ENCODE measurements around the gene PFKP.

DNA sequence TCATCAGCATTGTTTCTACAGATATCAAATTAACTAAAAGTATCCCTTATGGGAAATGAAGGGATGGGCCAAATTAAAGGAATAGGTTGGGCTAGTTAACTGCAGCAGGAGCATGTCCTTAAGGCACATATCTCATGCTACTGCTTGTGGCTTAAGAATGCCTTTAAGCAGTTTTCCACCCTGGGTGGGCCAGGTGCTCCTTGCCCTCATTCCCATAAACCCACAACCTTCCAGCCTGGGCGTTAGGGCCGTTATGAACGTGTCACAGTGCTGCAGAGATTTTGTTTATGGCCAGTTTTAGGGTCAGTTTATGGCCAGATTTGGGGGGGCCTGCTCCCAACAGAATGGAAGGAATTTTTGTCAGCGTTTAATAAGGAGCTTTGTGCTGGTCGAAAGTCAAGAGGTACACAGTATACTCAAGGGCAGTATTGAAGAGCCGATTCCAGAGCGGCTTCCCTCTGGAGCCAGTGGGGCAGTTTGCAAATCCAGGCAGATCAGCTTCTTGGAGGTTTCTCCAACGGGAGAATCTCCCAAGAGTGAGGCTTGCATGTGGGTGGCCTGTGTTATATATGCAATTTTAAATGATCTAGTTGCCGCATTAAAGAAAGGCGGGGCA is 7.7 kb downstream of the PFKP start:
- TF ChIP-seq, protein P1, sequence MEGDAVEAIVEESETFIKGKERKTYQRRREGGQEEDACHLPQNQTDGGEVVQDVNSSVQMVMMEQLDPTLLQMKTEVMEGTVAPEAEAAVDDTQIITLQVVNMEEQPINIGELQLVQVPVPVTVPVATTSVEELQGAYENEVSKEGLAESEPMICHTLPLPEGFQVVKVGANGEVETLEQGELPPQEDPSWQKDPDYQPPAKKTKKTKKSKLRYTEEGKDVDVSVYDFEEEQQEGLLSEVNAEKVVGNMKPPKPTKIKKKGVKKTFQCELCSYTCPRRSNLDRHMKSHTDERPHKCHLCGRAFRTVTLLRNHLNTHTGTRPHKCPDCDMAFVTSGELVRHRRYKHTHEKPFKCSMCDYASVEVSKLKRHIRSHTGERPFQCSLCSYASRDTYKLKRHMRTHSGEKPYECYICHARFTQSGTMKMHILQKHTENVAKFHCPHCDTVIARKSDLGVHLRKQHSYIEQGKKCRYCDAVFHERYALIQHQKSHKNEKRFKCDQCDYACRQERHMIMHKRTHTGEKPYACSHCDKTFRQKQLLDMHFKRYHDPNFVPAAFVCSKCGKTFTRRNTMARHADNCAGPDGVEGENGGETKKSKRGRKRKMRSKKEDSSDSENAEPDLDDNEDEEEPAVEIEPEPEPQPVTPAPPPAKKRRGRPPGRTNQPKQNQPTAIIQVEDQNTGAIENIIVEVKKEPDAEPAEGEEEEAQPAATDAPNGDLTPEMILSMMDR (tag by site-specific recombination; IDR thresholded peaks at IDR 0.05): no peak
- TF ChIP-seq ZNF670 (tag by site-specific recombination; IDR thresholded peaks at IDR 0.05; ENCODE audit: low read depth) (no peak), ZNF174 (tag by site-specific recombination; IDR thresholded peaks at IDR 0.05) (no peak), ZNF274 (IDR thresholded peaks at IDR 0.05; ENCODE audit: low read length) (no peak), ZNF274 (tag by site-specific recombination; IDR thresholded peaks at IDR 0.05; ENCODE audit: borderline replicate concordance) (no peak), KLF9 (tag by site-specific recombination; IDR thresholded peaks at IDR 0.05; ENCODE audit: low read depth) (no peak), YY1 (tag by site-specific recombination; IDR thresholded peaks at IDR 0.05) (no peak), ZNF140 (tag by site-specific recombination; IDR thresholded peaks at IDR 0.05) (no peak)
- TF ChIP-seq, protein P2, sequence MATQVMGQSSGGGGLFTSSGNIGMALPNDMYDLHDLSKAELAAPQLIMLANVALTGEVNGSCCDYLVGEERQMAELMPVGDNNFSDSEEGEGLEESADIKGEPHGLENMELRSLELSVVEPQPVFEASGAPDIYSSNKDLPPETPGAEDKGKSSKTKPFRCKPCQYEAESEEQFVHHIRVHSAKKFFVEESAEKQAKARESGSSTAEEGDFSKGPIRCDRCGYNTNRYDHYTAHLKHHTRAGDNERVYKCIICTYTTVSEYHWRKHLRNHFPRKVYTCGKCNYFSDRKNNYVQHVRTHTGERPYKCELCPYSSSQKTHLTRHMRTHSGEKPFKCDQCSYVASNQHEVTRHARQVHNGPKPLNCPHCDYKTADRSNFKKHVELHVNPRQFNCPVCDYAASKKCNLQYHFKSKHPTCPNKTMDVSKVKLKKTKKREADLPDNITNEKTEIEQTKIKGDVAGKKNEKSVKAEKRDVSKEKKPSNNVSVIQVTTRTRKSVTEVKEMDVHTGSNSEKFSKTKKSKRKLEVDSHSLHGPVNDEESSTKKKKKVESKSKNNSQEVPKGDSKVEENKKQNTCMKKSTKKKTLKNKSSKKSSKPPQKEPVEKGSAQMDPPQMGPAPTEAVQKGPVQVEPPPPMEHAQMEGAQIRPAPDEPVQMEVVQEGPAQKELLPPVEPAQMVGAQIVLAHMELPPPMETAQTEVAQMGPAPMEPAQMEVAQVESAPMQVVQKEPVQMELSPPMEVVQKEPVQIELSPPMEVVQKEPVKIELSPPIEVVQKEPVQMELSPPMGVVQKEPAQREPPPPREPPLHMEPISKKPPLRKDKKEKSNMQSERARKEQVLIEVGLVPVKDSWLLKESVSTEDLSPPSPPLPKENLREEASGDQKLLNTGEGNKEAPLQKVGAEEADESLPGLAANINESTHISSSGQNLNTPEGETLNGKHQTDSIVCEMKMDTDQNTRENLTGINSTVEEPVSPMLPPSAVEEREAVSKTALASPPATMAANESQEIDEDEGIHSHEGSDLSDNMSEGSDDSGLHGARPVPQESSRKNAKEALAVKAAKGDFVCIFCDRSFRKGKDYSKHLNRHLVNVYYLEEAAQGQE (tag by site-specific recombination; IDR thresholded peaks at IDR 0.05): no peak
- TF ChIP-seq, protein P3, sequence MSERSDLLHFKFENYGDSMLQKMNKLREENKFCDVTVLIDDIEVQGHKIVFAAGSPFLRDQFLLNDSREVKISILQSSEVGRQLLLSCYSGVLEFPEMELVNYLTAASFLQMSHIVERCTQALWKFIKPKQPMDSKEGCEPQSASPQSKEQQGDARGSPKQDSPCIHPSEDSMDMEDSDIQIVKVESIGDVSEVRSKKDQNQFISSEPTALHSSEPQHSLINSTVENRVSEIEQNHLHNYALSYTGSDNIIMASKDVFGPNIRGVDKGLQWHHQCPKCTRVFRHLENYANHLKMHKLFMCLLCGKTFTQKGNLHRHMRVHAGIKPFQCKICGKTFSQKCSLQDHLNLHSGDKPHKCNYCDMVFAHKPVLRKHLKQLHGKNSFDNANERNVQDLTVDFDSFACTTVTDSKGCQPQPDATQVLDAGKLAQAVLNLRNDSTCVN (tag by site-specific recombination; optimal IDR thresholded peaks at IDR 0.05): no peak
- TF ChIP-seq, protein P4, sequence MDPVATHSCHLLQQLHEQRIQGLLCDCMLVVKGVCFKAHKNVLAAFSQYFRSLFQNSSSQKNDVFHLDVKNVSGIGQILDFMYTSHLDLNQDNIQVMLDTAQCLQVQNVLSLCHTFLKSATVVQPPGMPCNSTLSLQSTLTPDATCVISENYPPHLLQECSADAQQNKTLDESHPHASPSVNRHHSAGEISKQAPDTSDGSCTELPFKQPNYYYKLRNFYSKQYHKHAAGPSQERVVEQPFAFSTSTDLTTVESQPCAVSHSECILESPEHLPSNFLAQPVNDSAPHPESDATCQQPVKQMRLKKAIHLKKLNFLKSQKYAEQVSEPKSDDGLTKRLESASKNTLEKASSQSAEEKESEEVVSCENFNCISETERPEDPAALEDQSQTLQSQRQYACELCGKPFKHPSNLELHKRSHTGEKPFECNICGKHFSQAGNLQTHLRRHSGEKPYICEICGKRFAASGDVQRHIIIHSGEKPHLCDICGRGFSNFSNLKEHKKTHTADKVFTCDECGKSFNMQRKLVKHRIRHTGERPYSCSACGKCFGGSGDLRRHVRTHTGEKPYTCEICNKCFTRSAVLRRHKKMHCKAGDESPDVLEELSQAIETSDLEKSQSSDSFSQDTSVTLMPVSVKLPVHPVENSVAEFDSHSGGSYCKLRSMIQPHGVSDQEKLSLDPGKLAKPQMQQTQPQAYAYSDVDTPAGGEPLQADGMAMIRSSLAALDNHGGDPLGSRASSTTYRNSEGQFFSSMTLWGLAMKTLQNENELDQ (tag by site-specific recombination; IDR thresholded peaks at IDR 0.05; ENCODE audit: low read depth): no peak
- TF ChIP-seq, protein P5, sequence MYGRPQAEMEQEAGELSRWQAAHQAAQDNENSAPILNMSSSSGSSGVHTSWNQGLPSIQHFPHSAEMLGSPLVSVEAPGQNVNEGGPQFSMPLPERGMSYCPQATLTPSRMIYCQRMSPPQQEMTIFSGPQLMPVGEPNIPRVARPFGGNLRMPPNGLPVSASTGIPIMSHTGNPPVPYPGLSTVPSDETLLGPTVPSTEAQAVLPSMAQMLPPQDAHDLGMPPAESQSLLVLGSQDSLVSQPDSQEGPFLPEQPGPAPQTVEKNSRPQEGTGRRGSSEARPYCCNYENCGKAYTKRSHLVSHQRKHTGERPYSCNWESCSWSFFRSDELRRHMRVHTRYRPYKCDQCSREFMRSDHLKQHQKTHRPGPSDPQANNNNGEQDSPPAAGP (tag by site-specific recombination; IDR thresholded peaks at IDR 0.05): no peak
- TF ChIP-seq, protein P6, sequence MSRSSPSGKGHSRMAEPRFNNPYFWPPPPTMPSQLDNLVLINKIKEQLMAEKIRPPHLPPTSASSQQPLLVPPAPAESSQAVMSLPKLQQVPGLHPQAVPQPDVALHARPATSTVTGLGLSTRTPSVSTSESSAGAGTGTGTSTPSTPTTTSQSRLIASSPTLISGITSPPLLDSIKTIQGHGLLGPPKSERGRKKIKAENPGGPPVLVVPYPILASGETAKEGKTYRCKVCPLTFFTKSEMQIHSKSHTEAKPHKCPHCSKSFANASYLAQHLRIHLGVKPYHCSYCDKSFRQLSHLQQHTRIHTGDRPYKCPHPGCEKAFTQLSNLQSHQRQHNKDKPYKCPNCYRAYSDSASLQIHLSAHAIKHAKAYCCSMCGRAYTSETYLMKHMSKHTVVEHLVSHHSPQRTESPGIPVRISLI (tag by site-specific recombination; IDR thresholded peaks at IDR 0.05): no peak

Measured in HEK293 (cell line).